Vagina (tissue), 2 donors: Measurements from ENCODE around the gene ROR2.

Source experiments
- POLR2AphosphoS5 ChIP-seq, 2 donors: sonication (generic); formaldehyde crosslinking; IDR thresholded peaks; one replicate each; pipeline ENCODE4 v1.9.0; 2017; ENCODE audit warnings: antibody characterized with exemption in 2 of 2, mild to moderate bottlenecking in 2 of 2, low read depth in 1 of 2; ENCODE audit not compliant: insufficient read depth in 1 of 2
- TF ChIP-seq, protein P1 (sequence below), 3 experiments: fragments of 450-650 bp in 2 of 3; fragments of 200-600 bp in 1 of 3; sonication (generic) in 1 of 3; IDR thresholded peaks; one replicate each; pipeline ENCODE4 v1.5.1; 2017 to 2019; ENCODE audit warnings: antibody characterized with exemption in 3 of 3, mild to moderate bottlenecking in 2 of 3, moderate library complexity in 2 of 3

DNA sequence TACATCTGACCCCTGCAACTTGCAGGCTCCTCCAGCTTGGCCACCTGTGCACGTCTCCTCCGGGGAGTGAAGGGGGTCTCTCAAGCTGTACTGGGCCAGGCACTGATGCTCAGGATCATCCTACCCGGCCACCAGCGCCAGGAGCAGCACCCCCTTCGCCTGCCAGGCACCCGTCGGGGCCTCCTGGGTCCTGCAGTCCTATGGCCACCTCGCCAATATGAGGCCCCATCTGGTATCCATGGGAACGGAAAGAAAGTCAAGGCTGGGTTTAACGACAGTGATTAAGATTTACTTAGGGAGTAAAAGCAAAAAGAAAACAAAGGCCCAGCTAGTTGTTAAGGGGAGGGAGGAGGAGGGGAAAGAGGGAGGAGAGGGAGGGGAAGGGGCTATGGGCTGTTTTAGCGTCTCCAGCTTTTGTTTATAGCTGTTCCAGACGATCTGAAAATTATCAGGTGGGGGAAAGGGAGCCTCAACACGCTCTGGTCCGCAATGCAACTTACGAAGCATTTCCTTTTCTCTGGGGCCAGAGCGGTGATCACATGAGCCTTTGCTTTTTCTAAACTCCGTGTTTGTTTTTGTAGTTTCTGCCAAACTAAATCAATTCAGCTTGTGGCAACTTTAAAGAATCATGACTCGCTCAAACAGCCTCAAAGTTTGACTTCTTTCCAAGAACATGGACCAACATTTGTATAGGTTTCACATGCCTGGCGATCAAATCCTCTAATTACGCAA lies 132.4 kb downstream of the ROR2 start:
- no peak for TF ChIP-seq POLR2AphosphoS5 (IDR thresholded peaks at IDR 0.05; ENCODE audit: insufficient read depth in 1 of 2, low read depth in 1 of 2)
- TF ChIP-seq, protein P1, sequence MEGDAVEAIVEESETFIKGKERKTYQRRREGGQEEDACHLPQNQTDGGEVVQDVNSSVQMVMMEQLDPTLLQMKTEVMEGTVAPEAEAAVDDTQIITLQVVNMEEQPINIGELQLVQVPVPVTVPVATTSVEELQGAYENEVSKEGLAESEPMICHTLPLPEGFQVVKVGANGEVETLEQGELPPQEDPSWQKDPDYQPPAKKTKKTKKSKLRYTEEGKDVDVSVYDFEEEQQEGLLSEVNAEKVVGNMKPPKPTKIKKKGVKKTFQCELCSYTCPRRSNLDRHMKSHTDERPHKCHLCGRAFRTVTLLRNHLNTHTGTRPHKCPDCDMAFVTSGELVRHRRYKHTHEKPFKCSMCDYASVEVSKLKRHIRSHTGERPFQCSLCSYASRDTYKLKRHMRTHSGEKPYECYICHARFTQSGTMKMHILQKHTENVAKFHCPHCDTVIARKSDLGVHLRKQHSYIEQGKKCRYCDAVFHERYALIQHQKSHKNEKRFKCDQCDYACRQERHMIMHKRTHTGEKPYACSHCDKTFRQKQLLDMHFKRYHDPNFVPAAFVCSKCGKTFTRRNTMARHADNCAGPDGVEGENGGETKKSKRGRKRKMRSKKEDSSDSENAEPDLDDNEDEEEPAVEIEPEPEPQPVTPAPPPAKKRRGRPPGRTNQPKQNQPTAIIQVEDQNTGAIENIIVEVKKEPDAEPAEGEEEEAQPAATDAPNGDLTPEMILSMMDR (IDR thresholded peaks at IDR 0.05): no peak
